Loucy (cell line): ENCODE data around the gene TEX19.

Experiments used
- CTCF ChIP-seq: fragments of 200-600 bp; sonication (generic); conservative IDR thresholded peaks from 2 replicates; pipeline ENCODE4 v1.5.1; 2014; ENCODE audit warnings: mild to moderate bottlenecking, antibody characterized with exemption, low read length
- EZH2phosphoT487 ChIP-seq: fragments of 200-600 bp; IDR thresholded peaks from 2 replicates; pipeline ENCODE4 v1.6.1; 2018; ENCODE audit warnings: antibody characterized with exemption, mild to moderate bottlenecking, moderate library complexity, borderline replicate concordance

- no peak for TF ChIP-seq CTCF
- TF ChIP-seq EZH2phosphoT487, result no peak
These were observed 20.0 kb upstream of the TEX19 start for GRCh38 chr17:82338858-82339633.
